Nasal cavity respiratory epithelium epithelial cell of viscerocranial mucosa (primary cell): Measurements from ENCODE around the gene KCNH8. TPM values are rescaled to one million over a fixed set of nuclear protein-coding genes. Genes with fewer than 3 reads are reported as not detected.

ENCODE experiments used
- total RNA-seq: library from RNA; depleted of rRNA; stranded (reverse); fragments of >200 nt; gene quantifications from 2 replicates; pipeline ENCODE4 v1.2.3, GENCODE V29; 2014

Gene KCNH8
- total RNA-seq = not detected in 2 replicates

GRCh38 chr3:19147905-19148767 lies at the start of gene KCNH8:
Gene KCNH8 (plus strand): TSS chr3:19148510. CDS start chr3:19148720, 210 bp downstream.

